Motor neuron (in vitro differentiated cells): ENCODE results near the gene RYK. TPM values are rescaled to one million over a fixed set of nuclear protein-coding genes. Genes with fewer than 3 reads are reported as not detected.
A peak's percentile ranks its signal among the peaks of the same experiment; 100 is the strongest.

Experiments
- ATAC-seq, 8 experiments: fragments of 200-7000 bp; cut with Tn5 transposase; replicated peaks in 6 of 8; 2 replicates each; pipeline ENCODE4 v1.8.0; 2021; ENCODE audit warnings: mild to moderate bottlenecking in 8 of 8, moderate library complexity in 8 of 8
- H3K27ac ChIP-seq, 2 donors: fragments of 250-450 bp; sonication (Bioruptor Pico); 2 replicates each; pipeline ENCODE4 v1.9.0; 2021; ENCODE audit warnings: antibody characterized with exemption in 2 of 2, mild to moderate bottlenecking in 2 of 2, moderate library complexity in 1 of 2
- H3K4me1 ChIP-seq, 2 donors: fragments of 250-450 bp; sonication (Bioruptor Pico); replicated peaks in 1 of 2; 2 replicates each; pipeline ENCODE4 v1.6.1; 2021; ENCODE audit warnings: antibody characterized with exemption in 2 of 2, mild to moderate bottlenecking in 2 of 2, moderate library complexity in 1 of 2
- H3K4me3 ChIP-seq, 5 donors: fragments of 250-450 bp; sonication (Bioruptor Pico); 2 replicates each; pipeline ENCODE4 v1.9.0; 2021; ENCODE audit warnings: antibody characterized with exemption in 5 of 5, mild to moderate bottlenecking in 5 of 5, moderate library complexity in 4 of 5
- WGBS, 10 experiments: fragments of 450-650 bp; shearing (Covaris generic); methylation state at CpG; one replicate each; pipeline ENCODE4 v1.0.0; 2022; 5-methylcytosine and 5-hydroxymethylcytosine counted together
- in situ Hi-C, 9 experiments: fragments of 400-800 bp; cut with MboI; loops; one replicate each; pipeline ENCODE4 v1.15.0; 2021; ENCODE audit warnings: low sequenced_read_pairs in 9 of 9, low pct_unique_long_range_greater_than_20kb in 2 of 9; ENCODE audit not compliant: unreplicated experiment in 9 of 9
- total RNA-seq, 8 experiments: library from RNA; unstranded; fragments of 300-600 nt; gene quantifications; 2 replicates each; pipeline versions ENCODE4 v1.2.3 to v1.2.4, GENCODE V29; 2022

RYK gene
- total RNA-seq, 8 experiments from 2014 or later, result 30.8 to 91.7 (median 50.1) TPM

- in situ Hi-C loops, result no loop called here
- WGBS, 10 experiments, result 64 to 100% (median 95%) methylated on average over 1 to 2 of the region's 2 CpGs; no CpG with 5 or more reads in 6 of the 10 experiments
- ATAC-seq, result no peak
- Histone ChIP-seq H3K27ac (no peak overlapping the region), H3K4me1 (no peaks in the 10 kb centered on the region), H3K4me3 (no peak overlapping the region)
Measured at GRCh38 chr3:134150476-134150875, 100.2 kb downstream of the RYK start.

GRCh38 chr3:134149286-134149685 lies 101.4 kb downstream of the RYK start:
- in situ Hi-C loops, result no loop called here
- ATAC-seq, result no peak
- Histone ChIP-seq H3K4me3 (no peak overlapping the region), H3K4me1 (no peaks in the 10 kb centered on the region), H3K27ac (no peak overlapping the region)
- 57 to 100% (median 80%) methylated on average over 1 to 2 of the region's 2 CpGs; no CpG with 5 or more reads in 1 of the 10 experiments for WGBS, 10 experiments

GRCh38 chr3:134148534-134148933 lies 102.1 kb downstream of the RYK start:
- H3K27ac ChIP-seq, result no peak overlapping the region
- 83 to 100% (median 100%) methylated on average over 1 to 3 of the region's 3 CpGs; no CpG with 5 or more reads in 2 of the 10 experiments for WGBS, 10 experiments
- H3K4me1 ChIP-seq, result no peaks in the 10 kb centered on the region
- no peak overlapping the region for H3K4me3 ChIP-seq
- in situ Hi-C loops, result no loop called here
- ATAC-seq, result no peak

GRCh38 chr3:134147411-134147810 lies 103.2 kb downstream of the RYK start:
- no peaks in the 10 kb centered on the region for H3K4me1 ChIP-seq
- H3K27ac ChIP-seq, result no peak overlapping the region
- 72 to 100% (median 88%) methylated on average over 1 to 3 of the region's 3 CpGs; no CpG with 5 or more reads in 6 of the 10 experiments for WGBS, 10 experiments
- ATAC-seq, result no peak
- no peak overlapping the region for H3K4me3 ChIP-seq
- in situ Hi-C loops, result no loop called here

- in situ Hi-C loops, result no loop called here
- peak in 3 of 8 experiments; percentile 27 to 71 (median 29) for ATAC-seq
- Histone ChIP-seq H3K27ac (no peak overlapping the region), H3K4me1 (no peaks in the 10 kb centered on the region), H3K4me3 (no peak overlapping the region)
Measured at GRCh38 chr3:134146666-134147065, 104.0 kb downstream of the RYK start.

GRCh38 chr3:134145183-134145582 lies 105.5 kb downstream of the RYK start:
- no peak overlapping the region for H3K4me3 ChIP-seq
- 60 to 100% (median 80%) methylated on average over 1 to 3 of the region's 3 CpGs; no CpG with 5 or more reads in 3 of the 10 experiments for WGBS, 10 experiments
- H3K27ac ChIP-seq, result no peak overlapping the region
- ATAC-seq, result peak in 2 of 8 experiments; percentile 14 to 23
- in situ Hi-C loops, result no loop called here
- H3K4me1 ChIP-seq, result no peaks in the 10 kb centered on the region

GRCh38 chr3:134144694-134145093 lies 106.0 kb downstream of the RYK start:
- whole genome bisulfite sequencing, 10 experiments, result 67 to 100% (median 90%) methylated on average over 1 to 3 of the region's 3 CpGs; no CpG with 5 or more reads in 2 of the 10 experiments
- Histone ChIP-seq H3K27ac (no peak overlapping the region), H3K4me3 (no peak overlapping the region), H3K4me1 (no peaks in the 10 kb centered on the region)
- in situ Hi-C loops, result no loop called here
- ATAC-seq, result peak in 2 of 8 experiments; percentile 13 to 31

- Histone ChIP-seq H3K4me1 (no peaks in the 10 kb centered on the region), H3K27ac (no peak overlapping the region), H3K4me3 (no peak overlapping the region)
- in situ Hi-C loops, result no loop called here
- peak in 2 of 8 experiments; percentile 13 to 62 for ATAC-seq
- WGBS, 10 experiments, result 60 to 100% (median 98%) methylated on average over 1 to 6 of the region's 6 CpGs; no CpG with 5 or more reads in 2 of the 10 experiments
Measured at GRCh38 chr3:134143828-134144401, 106.7 kb downstream of the RYK start.

- no peak for ATAC-seq
- in situ Hi-C loops, result no loop called here
- Histone ChIP-seq H3K27ac (no peak overlapping the region), H3K4me1 (no peaks in the 10 kb centered on the region), H3K4me3 (no peak overlapping the region)
- WGBS, 10 experiments, result 76 to 100% (median 92%) methylated on average over 1 to 3 of the region's 3 CpGs; no CpG with 5 or more reads in 1 of the 10 experiments
Measured at GRCh38 chr3:134136604-134137003, 114.1 kb downstream of the RYK start.

- Histone ChIP-seq H3K4me3 (no peak overlapping the region), H3K4me1 (no peaks in the 10 kb centered on the region), H3K27ac (no peak overlapping the region)
- 100% methylated on average over 1 to 2 of the region's 3 CpGs; no CpG with 5 or more reads in 6 of the 10 experiments for WGBS, 10 experiments
- in situ Hi-C loops, result no loop called here
- ATAC-seq, result no peak
Measured at GRCh38 chr3:134134698-134135415, 115.8 kb downstream of the RYK start.

- Histone ChIP-seq H3K27ac (no peak overlapping the region), H3K4me3 (no peak overlapping the region), H3K4me1 (no peaks in the 10 kb centered on the region)
- ATAC-seq, result no peak
- WGBS, 10 experiments, result 40 to 86% (median 80%) methylated on average over 1 of the region's 1 CpG; no CpG with 5 or more reads in 7 of the 10 experiments
- in situ Hi-C loops, result no loop called here
Measured at GRCh38 chr3:134134240-134134639, 116.4 kb downstream of the RYK start.

- WGBS, 10 experiments, result 40 to 100% (median 85%) methylated on average over 1 to 3 of the region's 3 CpGs
- Histone ChIP-seq H3K27ac (no peak overlapping the region), H3K4me3 (no peak overlapping the region), H3K4me1 (no peaks in the 10 kb centered on the region)
- in situ Hi-C loops, result no loop called here
- ATAC-seq, result no peak
Measured at GRCh38 chr3:134132961-134133360, 117.7 kb downstream of the RYK start.

- Histone ChIP-seq H3K27ac (no peak overlapping the region), H3K4me3 (no peak overlapping the region), H3K4me1 (no peaks in the 10 kb centered on the region)
- in situ Hi-C loops, result no loop called here
- WGBS, 10 experiments, result 0 to 100% (median 54%) methylated on average over 1 of the region's 1 CpG; no CpG with 5 or more reads in 4 of the 10 experiments
- no peak for ATAC-seq
Measured at GRCh38 chr3:134126153-134126552, 124.5 kb downstream of the RYK start.
